ENCODE measurements around the gene FAM120A.

FAM120A gene

DNA sequence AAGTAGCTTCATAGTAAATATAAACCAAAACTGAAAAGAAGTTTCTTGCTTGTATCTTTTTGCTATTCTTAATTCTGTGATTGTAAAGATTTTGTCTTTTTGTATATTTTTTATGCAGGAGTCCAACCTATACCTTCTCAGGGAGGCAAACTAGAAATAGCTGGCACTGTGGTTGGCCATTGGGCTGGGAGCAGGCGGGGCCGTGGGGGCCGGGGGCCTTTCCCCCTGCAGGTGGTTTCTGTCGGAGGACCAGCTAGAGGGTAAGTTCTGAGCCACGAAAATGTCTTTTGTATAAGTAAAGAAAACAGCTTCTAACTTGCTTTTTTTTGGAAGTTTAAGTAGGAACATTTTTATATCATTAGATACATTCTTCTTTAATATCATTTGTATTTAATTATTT is 109.5 kb downstream of the FAM120A start:
- DNase-seq (ENCODE audit: low spot score), result no peak

DNA sequence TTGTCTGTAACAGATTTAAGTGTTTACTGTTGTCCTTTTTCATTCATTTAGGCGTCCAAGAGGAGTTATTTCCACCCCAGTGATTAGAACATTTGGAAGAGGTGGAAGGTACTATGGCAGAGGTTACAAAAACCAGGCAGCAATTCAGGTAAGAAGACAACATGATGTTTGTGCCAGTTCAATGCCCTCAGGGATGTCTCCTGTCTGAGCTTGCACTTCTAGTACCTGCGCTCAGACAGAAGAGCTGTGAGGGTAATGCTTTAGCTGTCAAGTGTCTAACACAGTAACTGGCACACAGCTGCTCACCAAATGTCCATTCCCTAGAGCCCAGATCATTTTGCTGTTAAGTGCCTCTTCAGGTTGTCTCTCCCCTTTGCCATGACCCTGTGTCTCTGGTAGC is 110.7 kb downstream of the FAM120A start:
- no peak for DNase-seq (ENCODE audit: low spot score)

DNA sequence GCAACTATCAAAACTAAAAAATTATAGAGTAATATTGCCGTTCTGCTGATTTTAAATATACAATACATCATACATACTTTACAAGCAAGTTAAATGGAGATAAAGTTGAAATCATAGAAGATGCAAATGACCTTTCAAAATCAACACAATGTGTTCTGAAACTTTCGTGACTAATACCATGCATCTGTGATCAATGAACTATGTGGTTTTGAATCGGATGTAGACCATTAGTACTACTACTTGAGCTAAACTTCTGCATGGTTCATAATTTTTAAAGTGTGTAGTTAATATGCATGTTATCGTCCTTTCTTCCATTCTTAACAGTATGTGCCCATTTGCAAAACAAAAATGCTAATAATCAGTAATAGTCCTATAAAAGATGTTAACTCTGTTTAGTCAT is 113.6 kb downstream of the FAM120A start:
- DNase-seq (ENCODE audit: low spot score), result no peak

DNA sequence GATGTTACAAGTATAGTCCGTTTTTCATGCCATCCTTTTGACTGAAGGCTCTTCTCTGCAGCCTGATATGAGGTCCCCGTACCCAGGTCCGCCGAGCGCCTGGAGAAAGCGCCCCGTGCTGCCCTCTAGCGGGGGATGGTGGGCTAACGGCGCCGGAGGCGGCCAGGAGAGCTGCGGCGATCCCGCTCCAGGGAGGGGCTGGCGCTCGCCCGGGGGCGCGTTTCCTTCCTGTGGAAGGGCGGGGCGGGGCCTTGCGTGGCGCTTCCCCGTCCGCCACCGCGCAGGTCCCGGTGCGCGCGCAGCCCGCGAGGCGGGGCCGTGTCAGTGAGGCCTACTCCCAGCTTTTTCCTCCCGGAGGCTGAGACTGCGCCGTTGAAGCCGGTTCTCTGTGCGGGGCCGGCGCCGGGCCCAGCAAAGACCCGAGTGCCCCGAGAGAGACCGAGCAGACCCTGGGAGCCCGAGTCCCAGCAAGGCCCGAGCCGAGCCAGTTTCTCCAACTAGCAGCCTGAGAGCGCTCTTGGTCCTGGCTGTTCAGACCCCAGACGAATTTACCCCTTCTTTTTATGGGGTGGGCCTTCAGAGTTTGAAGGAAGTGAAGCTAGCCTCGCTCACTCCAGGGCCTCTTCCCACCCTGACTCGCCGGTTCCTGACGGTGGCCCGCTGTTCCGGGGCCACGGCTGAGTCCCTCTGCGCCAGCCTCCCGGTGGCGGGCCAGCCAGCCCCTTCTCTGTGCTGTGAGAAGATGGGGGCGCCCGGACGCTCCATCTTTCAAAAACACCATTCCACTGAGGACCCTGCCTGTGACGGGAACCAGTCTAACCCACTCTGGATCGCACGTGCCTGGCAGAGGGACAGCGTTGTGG is 115.2 kb downstream of the FAM120A start:
- peak; percentile 96 for DNase-seq (ENCODE audit: low spot score)

DNA sequence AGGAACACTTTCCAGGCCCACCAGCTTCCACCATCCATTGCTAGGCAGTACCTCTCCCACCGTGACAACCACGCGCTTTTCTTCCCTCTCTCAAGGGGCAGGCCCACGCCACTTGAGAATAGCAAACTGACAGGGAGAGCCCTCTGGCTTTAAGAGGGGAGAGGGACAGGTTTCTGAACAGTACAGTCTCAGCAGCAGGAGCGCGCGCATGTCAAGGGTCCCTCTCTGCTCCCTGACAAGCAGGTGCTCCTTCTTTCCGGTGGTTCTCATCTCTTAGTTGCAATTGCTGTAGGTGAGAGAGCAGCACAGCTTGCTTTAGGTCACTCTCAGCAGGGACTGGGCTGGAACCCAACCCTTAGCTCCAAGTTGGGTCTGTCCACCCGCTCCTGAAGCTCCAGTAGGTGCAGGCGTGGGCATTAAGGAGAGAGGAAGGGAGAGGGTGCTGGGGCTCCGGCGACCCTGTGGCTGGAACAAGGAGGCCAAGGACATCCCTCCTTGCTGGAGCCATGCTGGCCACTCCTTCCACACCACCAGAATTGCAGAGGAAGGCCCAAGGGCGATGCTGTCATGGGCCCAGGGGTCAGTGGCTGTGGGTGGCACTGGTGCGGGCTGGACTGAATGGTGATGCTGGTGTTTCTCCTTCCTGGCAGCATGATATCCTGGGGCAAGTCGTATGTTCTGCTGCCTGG is 115.9 kb downstream of the FAM120A start:
- peak; percentile 12 for DNase-seq (ENCODE audit: low spot score)

DNA sequence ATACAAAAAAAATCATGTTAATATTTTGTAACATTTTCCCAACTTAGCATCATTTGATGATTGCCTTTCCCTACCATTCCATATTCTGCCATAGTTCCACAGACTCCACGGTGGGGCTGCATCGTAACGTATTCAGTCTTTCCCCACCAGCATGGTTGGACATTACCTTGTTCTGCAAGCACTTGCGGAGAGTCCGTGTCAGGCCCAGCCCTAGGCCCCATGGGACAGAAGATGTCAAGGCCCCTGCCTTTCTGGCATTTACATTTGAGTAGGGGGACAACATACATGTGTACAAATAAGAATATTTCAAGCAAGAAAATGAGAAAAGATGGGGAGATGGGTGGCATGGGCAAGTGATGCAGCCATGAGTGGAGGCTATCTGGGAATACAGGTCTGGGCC is 116.7 kb downstream of the FAM120A start:
- no peak for DNase-seq (ENCODE audit: low spot score)

DNA sequence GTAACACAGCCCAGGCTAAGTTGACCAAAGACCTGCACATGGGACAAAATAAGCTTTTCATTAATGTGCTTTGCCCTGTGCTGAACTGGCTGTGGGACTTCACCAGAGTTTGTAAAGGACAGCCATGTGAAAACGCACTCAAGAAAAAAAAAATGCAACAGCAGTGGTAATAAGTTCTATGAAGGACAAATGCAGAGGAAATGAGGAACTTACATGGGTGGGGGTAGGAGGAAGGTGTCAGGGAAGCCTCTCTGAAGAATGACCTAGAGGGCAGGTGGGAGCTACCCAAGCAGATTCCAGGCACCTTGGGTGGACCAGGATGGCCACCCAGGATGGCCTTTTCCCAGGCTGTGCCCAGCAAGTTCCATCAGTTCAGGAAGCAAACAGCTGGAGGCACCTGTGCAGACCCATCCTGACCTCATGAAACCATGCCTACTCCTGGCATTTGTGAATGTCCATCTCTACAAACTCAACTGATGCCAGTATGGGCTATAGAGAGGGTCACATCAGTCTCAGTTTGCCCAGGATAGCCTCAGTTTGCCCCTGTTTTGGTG is 118.2 kb downstream of the FAM120A start:
- no peak for DNase-seq (ENCODE audit: low spot score)

DNA sequence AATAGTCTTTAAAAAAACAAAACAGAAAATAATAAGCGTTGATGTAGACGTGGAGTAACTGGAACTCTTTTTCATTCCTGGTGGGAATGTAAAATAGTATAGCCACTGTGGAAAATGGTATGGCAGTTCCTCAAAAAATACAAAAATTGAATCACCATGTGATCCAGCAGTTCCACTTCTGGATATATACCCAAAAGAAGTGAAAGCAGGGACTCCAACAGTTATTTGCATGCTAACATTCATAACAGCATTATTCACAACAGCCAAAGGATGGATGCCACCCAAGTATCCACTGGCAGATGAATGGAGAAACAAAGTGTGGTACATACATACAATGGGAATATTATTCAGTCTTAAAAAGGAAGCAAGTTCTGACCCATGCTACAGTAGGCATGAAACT is 120.7 kb downstream of the FAM120A start:
- DNase-seq (ENCODE audit: low spot score), result no peak

DNA sequence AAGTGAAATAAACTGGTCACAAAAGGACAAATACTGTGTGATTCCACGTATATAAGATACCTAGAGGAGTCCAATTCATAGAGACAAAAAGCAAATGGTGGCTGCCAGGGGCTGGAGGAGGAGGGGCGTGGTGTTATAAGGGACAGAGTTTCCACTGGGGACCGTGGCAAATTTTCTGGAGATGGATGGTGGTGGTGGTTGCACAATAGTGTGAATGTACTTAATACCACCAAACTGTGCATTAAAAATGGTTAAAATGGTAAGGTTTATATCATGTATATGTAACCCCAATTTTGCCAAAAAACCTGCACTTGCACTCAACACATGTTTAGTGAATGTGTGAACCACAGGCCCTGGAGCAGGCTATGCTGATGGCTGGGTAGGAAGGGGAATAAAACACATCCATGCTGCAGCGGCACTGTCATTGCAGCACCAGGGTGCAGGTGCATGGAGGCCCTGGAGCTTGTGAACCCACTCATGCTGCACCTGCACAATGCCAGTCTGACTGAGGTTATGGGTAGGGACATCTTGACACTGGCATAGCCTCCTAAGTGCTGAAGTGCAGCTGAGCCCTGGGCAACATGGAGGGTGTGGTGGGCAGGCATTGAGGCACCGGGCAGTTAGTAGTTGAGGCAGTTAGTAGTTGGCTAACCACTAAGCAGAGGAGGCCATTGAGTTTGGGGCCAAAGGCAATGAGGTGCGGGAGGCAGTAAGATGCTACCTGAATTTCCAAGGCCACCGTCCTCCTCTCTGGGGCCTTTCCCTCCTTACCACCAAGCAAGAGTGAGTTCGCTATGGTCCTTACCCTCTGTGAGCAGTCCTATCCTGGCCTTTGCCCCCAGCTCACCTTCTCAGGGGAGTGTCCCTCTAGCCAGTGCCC is 121.4 kb downstream of the FAM120A start:
- DNase-seq (ENCODE audit: low spot score), result no peak

DNA sequence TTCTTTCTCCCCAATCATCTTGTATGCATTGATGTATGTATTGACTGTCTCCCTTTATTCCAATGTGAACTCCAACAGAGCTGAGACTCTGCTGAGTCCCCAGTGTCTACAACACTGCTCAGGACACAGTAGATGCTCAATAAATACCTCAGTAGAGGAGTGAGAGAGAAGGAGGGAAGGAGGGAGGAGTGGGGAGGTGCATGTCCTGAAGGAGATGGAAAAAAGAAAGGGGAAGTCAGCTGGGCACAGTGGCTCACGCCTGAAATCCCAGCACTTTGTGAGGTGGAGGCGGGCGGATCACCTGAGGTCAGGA is 122.0 kb downstream of the FAM120A start:
- no peak for DNase-seq (ENCODE audit: low spot score)

DNA sequence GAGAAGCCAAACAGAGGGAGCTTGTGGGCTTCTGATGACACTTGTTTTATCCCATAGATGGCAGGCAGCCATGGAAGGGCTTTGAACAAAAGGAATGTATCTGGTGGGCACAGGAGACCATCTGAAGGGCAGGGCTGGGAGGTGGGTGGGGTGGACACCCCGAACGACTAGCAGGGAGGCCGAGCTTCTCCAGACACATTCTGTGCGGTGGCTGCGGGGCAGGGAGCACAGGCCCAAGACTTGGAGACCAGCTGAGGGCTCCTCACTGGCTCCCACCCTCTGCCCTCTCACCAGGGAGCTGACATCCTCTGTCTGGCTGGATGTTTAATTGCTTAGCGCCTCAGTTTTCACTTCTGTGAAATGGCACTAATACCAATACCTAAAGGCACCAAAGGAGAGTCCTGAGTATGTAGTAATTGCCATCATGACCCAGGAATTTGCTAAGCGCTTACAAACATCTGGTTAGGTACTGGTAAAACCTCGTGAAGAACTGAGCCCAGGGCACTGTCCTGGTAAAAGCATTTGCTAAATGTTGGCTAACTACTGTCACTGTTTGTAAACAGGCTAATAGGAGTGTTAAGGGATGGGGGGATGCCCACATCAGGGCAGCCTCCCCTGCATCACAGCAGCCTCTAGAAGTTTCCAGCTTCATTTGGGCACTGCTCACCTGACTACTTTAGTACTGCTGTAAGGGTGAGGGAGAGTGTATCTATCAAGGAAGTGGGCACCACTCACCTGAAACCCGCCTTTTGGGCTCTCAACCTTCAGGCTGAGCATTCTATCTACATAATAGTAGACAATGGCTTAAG is 122.8 kb downstream of the FAM120A start:
- no peak for DNase-seq (ENCODE audit: low spot score)

DNA sequence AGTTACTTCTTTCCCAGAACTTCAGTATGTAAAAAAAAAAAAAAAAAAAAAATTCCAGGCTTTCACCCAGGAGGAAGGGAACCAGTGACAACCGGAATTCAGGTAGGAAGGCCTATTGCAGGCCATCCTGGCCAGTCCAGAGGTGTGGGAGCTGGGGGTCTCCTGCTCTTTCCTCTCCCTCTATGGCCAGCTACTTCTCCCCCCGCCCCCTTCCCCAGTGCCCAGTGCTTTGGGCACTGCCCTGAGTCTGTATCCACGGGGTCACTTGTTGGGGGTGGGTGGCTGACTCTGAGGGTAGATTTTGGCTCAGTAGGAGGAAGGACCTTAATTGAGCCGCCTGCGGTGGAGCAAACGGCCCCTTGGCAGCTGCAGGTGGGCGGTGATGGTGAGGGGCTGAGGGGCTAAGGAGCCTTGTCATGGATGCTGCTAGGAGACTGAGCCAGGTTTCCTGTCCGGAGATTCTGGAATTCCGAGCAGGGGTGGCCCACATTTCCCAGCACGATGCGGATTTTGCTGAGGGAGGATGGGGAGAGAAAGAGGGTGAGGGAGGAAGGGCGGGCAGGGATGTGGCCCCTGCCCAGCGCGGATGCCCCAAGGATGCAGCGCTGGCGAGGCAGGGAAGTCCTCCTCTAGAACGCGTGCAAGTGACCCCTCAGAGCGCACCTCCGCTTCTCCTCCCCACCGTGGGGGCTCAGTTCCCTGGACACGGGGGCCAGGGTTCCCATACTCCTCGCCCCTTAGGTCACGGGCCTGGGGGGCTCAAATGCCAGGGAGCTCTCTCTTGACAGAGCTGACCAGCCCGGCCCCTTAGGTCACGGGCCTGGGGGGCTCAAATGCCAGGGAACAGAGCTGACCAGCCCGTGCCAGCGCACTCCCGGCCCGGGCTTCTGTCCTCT is 123.7 kb downstream of the FAM120A start:
- DNase-seq (ENCODE audit: low spot score), result no peak

DNA sequence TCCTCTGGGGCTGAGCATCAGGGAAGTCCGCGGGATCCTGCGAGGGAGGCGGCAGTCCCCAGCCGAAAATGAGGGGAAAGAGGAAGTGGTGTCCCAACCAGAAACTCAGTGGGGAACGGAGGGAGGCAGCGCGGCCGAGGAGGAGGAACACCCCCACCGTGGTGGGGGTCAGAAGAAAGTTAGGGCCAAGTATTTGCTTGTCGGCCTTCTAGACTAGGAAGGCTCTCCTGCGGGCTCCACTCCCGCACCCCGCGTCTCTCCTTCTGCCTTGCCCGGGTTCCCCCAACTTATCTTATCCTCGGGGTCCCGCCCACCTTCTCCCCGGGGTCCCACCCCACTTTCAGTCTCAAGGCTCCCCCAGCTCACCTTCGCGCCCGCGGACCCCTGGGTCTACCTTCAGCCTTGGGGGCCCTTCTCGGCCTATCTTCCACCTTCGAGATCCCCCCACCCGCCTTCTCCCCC is 124.3 kb downstream of the FAM120A start:
- peak; percentile 45 for DNase-seq (ENCODE audit: low spot score)

DNA sequence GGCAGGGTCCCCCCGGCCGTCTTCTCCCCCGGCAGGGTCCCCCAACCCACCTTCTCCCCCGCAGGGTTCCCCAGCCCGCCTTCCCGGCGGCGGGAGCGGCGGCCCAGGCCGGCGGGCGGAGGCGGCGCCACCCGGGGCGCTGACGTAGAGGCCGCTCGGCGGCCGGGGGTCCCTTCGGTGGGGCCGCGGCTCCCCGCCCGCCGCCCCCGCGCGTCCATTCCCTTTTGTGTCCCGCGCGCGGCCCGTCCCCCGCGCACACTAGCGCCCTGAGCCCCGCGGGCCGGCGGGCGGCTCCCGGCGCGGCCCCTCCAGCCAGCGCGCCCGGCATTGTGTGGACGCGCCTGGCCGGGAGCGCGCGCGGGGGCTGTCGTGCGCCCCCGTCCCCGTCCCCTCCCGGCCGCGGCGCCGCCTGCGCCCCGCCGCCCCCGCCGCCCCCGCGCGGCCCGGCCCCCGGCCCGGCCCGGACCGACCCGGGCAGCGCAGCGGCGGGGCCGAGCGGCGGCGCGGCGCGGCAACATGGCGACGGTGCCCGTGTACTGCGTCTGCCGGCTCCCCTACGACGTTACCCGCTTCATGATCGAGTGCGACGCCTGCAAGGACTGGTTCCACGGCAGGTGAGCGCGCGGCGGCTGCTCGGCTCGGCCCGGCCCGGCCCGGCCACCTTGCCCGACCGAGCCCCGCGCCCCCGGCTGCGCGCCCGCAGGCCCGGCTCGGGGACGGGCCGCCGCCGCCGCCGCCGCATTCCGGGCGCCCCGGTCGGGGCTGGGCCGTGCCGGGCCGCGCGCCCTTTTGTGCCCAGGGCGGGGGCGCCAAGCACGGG is 125.0 kb downstream of the FAM120A start, which contains the start of gene PHF2:
PHF2 (plus strand) TSS at position 327 of the 820 bp plus-strand sequence; CDS start at position 517, 190 bp downstream.
- DNase-seq (ENCODE audit: low spot score), result peak; percentile 26

DNA sequence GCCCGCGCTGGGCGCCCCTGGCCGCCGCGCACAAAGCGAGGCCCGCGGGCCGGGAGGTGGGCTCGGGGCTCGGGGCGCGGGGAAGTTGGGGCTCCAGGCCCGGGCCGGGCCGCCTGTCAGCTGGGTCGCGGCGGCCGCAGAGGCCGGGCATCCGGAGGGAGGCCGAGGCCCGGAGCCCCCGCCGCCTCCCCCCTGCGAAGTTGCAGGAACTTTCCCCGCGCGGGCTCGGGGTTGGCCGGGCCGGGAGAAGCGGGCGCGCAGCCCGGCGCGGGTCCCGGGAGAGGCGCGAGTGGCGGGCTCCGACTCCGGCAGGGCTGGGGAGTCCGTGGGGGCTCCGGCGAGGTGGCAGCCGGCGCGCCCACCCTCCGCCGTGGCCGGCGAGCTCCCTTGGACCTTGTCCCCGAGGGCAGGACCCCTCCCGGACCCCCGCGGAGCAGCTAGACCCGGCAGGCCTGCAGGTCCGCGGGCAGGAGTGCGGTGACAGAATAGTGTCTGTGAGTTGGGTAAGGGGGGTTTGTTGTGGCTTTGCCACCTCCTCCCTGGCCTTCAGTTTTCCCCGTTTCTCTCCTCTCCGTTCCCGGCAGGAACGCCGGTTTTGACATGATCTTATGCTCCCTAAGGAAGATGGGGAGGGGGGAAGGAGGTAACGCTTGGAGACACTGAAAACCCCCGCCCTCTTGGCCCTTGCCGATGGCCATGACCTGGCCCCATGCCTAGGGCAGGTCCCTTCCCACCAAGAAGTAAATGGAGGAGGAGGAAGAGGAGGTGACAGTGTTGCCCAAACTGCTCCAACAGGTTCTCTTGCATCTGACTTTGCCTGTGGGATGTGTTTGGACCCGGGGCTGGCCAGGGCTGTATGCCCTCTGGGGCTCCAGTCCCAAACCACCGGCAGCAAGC is 125.8 kb downstream of the FAM120A start:
- DNase-seq (ENCODE audit: low spot score), result peak; percentile 20

DNA sequence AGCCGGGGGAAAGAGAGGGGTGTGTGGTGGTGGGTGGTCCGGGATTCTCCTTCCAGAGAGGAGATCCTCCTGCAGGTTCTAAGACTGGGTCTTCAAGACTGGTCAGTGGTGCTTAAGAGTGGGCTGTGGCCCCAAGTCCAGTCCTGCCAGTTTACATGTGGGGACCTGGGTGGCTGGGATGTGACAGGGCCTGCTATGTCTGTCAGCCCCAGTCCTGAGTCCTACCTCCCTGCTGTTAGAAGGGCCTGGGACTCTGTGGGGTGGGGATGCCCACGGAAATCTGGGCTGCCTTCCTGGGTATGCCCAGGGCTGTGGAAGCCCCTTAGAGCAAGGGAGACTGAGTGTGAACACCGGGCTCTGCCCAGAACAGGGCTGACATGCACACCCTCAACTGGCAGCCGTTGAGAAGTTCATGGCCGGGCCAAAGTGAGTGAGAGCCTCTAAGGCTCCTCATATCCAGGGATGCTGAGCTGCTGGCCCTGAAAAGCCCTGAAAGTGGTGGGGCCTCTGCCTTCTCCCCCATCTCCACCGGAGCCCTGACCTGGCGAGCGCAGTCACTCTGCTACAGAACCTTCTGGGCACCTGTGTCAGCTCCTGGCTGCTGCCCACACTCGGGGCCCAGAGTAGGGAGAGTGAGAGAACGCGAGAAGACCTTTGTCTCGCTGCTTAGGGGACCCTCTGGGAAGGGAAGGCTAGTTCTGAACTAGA is 126.6 kb downstream of the FAM120A start:
- peak; percentile 5 for DNase-seq (ENCODE audit: low spot score)

DNA sequence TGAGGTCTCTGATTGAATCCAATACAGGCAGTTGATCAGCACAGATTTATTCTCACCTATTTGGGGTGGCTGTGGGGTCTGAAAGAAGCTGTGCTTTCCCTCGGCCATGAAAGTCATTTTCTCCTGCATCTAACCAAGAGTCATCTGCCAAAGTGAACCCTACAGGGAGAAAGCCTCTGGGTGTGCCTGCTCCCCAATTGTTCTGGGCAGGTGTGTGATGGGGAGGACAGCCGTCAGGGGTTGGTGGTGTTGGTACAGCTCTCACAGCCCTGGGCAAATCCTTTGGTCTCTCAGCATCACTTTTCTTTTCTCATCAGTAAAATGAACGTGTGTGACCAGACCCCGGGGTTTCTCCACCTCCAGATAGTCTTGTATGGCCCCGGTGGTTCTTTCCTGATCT is 127.4 kb downstream of the FAM120A start:
- DNase-seq (ENCODE audit: low spot score), result no peak
